ENCODE data around the gene PLEKHA4. TPM values are rescaled to one million over a fixed set of nuclear protein-coding genes. Genes with fewer than 3 reads are reported as not detected.

The PLEKHA4 gene
- total RNA-seq, 1 experiment from 2014 or later = 4.2 TPM

DNA sequence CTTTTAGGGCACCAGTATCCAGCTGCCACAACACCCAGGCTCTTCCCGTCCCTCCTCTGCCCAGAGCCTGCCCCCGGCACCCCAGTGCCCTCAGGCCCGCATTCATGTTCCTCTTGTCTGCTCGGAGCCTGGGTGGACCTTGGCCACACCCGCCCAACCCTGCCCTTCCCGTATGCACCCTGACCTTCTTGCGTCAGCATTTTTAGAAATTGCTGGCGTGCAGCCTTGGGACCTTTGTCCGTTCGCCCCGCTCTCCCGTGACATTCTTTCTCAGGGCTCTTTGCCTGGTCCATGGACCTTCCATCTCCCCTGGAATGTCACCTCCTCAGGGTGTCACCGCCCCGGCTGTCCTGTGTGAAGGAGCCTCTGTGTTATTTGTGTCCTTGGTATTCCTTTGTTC is 39.3 kb upstream of the PLEKHA4 start:
- no peak for TF ChIP-seq TCF7L2 (IDR thresholded peaks at IDR 0.05; ENCODE audit: low read depth, low read length)
- TF ChIP-seq, protein P1, sequence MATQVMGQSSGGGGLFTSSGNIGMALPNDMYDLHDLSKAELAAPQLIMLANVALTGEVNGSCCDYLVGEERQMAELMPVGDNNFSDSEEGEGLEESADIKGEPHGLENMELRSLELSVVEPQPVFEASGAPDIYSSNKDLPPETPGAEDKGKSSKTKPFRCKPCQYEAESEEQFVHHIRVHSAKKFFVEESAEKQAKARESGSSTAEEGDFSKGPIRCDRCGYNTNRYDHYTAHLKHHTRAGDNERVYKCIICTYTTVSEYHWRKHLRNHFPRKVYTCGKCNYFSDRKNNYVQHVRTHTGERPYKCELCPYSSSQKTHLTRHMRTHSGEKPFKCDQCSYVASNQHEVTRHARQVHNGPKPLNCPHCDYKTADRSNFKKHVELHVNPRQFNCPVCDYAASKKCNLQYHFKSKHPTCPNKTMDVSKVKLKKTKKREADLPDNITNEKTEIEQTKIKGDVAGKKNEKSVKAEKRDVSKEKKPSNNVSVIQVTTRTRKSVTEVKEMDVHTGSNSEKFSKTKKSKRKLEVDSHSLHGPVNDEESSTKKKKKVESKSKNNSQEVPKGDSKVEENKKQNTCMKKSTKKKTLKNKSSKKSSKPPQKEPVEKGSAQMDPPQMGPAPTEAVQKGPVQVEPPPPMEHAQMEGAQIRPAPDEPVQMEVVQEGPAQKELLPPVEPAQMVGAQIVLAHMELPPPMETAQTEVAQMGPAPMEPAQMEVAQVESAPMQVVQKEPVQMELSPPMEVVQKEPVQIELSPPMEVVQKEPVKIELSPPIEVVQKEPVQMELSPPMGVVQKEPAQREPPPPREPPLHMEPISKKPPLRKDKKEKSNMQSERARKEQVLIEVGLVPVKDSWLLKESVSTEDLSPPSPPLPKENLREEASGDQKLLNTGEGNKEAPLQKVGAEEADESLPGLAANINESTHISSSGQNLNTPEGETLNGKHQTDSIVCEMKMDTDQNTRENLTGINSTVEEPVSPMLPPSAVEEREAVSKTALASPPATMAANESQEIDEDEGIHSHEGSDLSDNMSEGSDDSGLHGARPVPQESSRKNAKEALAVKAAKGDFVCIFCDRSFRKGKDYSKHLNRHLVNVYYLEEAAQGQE (IDR thresholded peaks at IDR 0.05; ENCODE audit: insufficient read depth in 1 of 2, low read depth in 2 of 2, low read length in 1 of 2) = no peak
- TF ChIP-seq, protein P2, sequence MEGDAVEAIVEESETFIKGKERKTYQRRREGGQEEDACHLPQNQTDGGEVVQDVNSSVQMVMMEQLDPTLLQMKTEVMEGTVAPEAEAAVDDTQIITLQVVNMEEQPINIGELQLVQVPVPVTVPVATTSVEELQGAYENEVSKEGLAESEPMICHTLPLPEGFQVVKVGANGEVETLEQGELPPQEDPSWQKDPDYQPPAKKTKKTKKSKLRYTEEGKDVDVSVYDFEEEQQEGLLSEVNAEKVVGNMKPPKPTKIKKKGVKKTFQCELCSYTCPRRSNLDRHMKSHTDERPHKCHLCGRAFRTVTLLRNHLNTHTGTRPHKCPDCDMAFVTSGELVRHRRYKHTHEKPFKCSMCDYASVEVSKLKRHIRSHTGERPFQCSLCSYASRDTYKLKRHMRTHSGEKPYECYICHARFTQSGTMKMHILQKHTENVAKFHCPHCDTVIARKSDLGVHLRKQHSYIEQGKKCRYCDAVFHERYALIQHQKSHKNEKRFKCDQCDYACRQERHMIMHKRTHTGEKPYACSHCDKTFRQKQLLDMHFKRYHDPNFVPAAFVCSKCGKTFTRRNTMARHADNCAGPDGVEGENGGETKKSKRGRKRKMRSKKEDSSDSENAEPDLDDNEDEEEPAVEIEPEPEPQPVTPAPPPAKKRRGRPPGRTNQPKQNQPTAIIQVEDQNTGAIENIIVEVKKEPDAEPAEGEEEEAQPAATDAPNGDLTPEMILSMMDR (IDR thresholded peaks at IDR 0.05) = no peak
- TF ChIP-seq SIN3A (IDR thresholded peaks at IDR 0.05; ENCODE audit: borderline replicate concordance, insufficient read depth, low read depth, low read length) = no peak
- no peak for TF ChIP-seq POLR2AphosphoS5 (IDR thresholded peaks at IDR 0.05; ENCODE audit: low read depth, low read length)
- H3K4me3 ChIP-seq (ENCODE audit: low read depth in 2 of 2, low read length in 2 of 2) = no peak overlapping the region
- H3K36me3 ChIP-seq (ENCODE audit: control insufficient read depth, insufficient read depth, low read length) = no peaks in the 10 kb centered on the region; the same call in none of the 2 replicates
- CTCF ChIA-PET = no interaction called here
- BruUV-seq (replicated peaks) = no TSS peak
- H3K27ac ChIP-seq (ENCODE audit: low read length) = no peak overlapping the region
- H3K4me1 ChIP-seq (ENCODE audit: control insufficient read depth, insufficient read depth, low read length) = no peaks in the 10 kb centered on the region
- intact Hi-C loops (cut with micrococcal nuclease; ENCODE audit: unreplicated experiment) (no loop called here), in situ Hi-C loops (cut with HindIII; ENCODE audit: low pct_unique_long_range_greater_than_20kb, low sequenced_read_pairs) (no loop called here)
- no peak for ATAC-seq
- no peaks in the 10 kb centered on the region for H3K9me3 ChIP-seq (ENCODE audit: control insufficient read depth, insufficient read depth, low read depth, low read length)
- POLR2A ChIA-PET = no interaction called here
- no peak for DNase-seq (ENCODE audit: low read depth, low spot score)
- no peaks in the 10 kb centered on the region for H3K27me3 ChIP-seq (ENCODE audit: control insufficient read depth, insufficient read depth, low read length)

DNA sequence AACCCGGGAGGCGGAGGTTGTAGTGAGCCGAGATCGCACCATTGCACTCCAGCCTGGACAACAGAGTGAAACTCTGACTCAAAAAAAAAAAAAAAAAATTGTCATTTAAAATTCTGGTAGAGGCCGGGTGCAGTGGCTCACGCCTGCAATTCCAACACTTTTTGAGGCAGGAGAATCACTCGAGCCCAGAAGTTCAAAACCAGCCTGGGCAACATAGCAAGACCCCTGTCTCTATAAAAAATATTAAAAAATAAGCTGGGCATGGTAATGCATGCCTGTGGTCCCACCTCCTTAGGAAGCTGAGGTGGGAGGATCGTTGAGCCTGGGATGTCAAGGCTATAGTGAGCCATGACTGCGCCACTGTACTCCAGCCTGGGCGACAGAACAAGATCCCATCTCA is 37.9 kb upstream of the PLEKHA4 start:
- DNase-seq (ENCODE audit: low read depth, low spot score) (no peak), ATAC-seq (no peak)
- no peaks in the 10 kb centered on the region for H3K27me3 ChIP-seq (ENCODE audit: control insufficient read depth, insufficient read depth, low read length)
- no peaks in the 10 kb centered on the region for H3K36me3 ChIP-seq (ENCODE audit: control insufficient read depth, insufficient read depth, low read length)
- H3K4me3 ChIP-seq (ENCODE audit: low read depth in 2 of 2, low read length in 2 of 2) = no peak overlapping the region
- TF ChIP-seq TCF7L2 (IDR thresholded peaks at IDR 0.05; ENCODE audit: low read depth, low read length) (no peak), SIN3A (IDR thresholded peaks at IDR 0.05; ENCODE audit: borderline replicate concordance, insufficient read depth, low read depth, low read length) (no peak), POLR2AphosphoS5 (IDR thresholded peaks at IDR 0.05; ENCODE audit: low read depth, low read length) (no peak)
- TF ChIP-seq, protein P1 (IDR thresholded peaks at IDR 0.05; ENCODE audit: insufficient read depth in 1 of 2, low read depth in 2 of 2, low read length in 1 of 2) = no peak
- TF ChIP-seq, protein P2 (IDR thresholded peaks at IDR 0.05) = no peak
- ChIA-PET POLR2A (no interaction called here), CTCF (no interaction called here)
- intact Hi-C loops (cut with micrococcal nuclease; ENCODE audit: unreplicated experiment) (no loop called here), in situ Hi-C loops (cut with HindIII; ENCODE audit: low pct_unique_long_range_greater_than_20kb, low sequenced_read_pairs) (no loop called here)
- no peaks in the 10 kb centered on the region for H3K4me1 ChIP-seq (ENCODE audit: control insufficient read depth, insufficient read depth, low read length)
- no peaks in the 10 kb centered on the region for H3K9me3 ChIP-seq (ENCODE audit: control insufficient read depth, insufficient read depth, low read depth, low read length)
- no peak overlapping the region for H3K27ac ChIP-seq (ENCODE audit: low read length)
- BruUV-seq (replicated peaks) = no TSS peak
